Mucosa of rectum (tissue), 2 donors: ENCODE data around the gene KAT8.

Source experiments
- H3K27ac ChIP-seq, 2 donors: one replicate each; pipeline ENCODE4 v1.7.0; 2013; ENCODE audit warnings: inconsistent platforms in 2 of 2, low read depth in 2 of 2, low read length in 2 of 2
- H3K27me3 ChIP-seq, 2 donors: one replicate each; pipeline ENCODE4 v1.7.0; 2013; ENCODE audit warnings: low read length in 2 of 2; ENCODE audit not compliant: control insufficient read depth in 2 of 2, insufficient read depth in 2 of 2
- H3K36me3 ChIP-seq, 2 donors: one replicate each; pipeline ENCODE4 v1.7.0; 2013; ENCODE audit warnings: low read length in 2 of 2; ENCODE audit not compliant: control insufficient read depth in 2 of 2, insufficient read depth in 2 of 2
- H3K4me1 ChIP-seq, 2 donors: one replicate each; pipeline ENCODE4 v1.7.0; 2013; ENCODE audit warnings: low read length in 2 of 2, mild to moderate bottlenecking in 1 of 2; ENCODE audit not compliant: control insufficient read depth in 2 of 2, insufficient read depth in 2 of 2
- H3K4me3 ChIP-seq, 2 donors: one replicate each; pipeline ENCODE4 v1.7.0; 2013; ENCODE audit warnings: low read length in 2 of 2
- H3K9ac ChIP-seq, 2 donors: one replicate each; pipeline ENCODE4 v1.7.0; 2013; ENCODE audit warnings: low read length in 2 of 2, low read depth in 1 of 2, mild to moderate bottlenecking in 1 of 2
- H3K9me3 ChIP-seq, 2 donors: one replicate each; pipeline ENCODE4 v1.7.0; 2013; ENCODE audit warnings: low read length in 2 of 2; ENCODE audit not compliant: control insufficient read depth in 2 of 2
- donor health status: healthy.
- donor health status: Normal muscosa, but diverticular disease.

Gene KAT8

DNA sequence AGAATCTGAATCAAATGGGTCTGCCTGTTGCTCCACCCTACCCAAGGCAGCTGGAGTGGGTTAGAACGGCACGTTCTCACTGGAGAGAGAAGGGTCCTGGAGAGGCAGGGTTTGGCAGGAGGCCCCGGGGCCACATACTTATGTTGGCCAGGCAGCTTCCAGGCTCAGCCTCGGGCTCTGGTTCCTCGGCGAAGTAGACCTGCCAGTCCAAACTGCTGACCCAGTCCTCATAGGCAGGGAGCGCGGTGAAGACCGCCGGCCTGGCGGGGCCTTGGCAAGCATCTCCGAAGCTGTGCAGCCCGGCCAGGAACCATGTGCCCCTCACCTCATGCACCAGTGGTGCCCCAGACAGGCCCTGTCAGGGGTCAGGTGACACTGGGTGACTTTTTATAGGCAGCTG is 33.5 kb upstream of the KAT8 start:
- Histone ChIP-seq H3K27me3 (no peaks in the 10 kb centered on the region), H3K9me3 (no peaks in the 10 kb centered on the region), H3K4me1 (no peaks in the 10 kb centered on the region), H3K9ac (no peak overlapping the region), H3K36me3 (peaks cover 26 to 33% of the 10 kb centered on the region in 2 donors), H3K4me3 (no peak overlapping the region), H3K27ac (no peak overlapping the region)

DNA sequence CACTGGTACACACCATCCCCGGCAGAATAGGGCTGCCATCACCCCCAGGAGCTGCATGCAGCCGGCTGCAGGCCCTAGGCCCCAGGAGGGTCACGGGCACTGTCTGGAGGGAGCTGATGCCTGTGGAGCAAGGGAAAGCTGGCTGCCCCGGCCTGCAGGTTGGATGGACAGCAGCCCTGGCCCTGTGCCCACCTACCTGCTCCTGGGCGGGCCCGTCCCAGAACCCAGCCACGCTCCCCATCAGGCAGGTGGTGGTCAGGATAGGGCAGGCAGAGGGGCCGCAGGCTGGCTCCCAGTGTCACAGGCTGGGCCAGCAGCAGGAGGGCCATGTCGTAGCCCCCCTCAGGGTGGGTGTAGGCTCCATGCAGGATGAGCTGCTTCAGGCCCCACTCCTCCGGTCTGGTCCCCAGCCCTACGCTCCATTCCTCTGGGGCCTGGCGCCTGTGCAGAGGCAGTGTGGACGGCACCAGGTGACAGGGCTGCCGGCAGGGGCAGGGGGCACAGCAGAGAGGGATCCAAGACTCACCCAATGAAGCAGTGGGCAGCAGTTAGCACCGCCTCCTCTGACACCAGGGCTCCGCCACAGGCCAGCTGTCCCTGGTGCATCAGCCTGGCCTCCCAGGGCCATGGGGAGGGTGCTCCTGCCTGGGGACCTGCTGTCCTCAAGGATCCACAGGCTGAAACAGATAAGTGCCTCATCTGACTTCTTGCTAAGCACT is 32.7 kb upstream of the KAT8 start:
- Histone ChIP-seq H3K9me3 (no peaks in the 10 kb centered on the region), H3K4me1 (no peaks in the 10 kb centered on the region), H3K27ac (no peak overlapping the region), H3K4me3 (no peak overlapping the region), H3K36me3 (peaks cover 19 to 25% of the 10 kb centered on the region in 2 donors), H3K27me3 (no peaks in the 10 kb centered on the region), H3K9ac (no peak overlapping the region)

DNA sequence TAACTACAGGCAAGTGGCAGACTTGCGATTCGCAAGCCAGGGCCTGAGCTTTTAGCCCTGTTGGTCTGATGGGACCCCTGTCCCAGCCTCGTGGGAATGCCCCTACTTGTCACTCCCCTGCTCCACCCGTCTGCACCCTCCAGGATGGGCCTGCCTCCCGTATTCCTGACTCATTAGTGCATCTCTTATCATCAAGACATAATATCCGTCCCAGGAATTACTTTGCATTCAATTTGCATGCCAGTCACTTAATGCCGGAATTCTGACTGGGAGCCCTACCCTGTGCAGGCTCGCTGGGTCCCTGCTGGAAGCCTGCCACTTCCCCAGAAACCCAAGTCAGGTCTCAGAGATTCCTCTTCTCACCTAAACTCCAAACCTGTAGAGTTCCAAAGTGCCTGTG is 32.1 kb upstream of the KAT8 start:
- Histone ChIP-seq H3K27me3 (no peaks in the 10 kb centered on the region), H3K27ac (no peak overlapping the region), H3K9me3 (no peaks in the 10 kb centered on the region), H3K9ac (no peak overlapping the region), H3K4me3 (no peak overlapping the region), H3K36me3 (peaks cover 15 to 19% of the 10 kb centered on the region in 2 donors), H3K4me1 (no peaks in the 10 kb centered on the region)

DNA sequence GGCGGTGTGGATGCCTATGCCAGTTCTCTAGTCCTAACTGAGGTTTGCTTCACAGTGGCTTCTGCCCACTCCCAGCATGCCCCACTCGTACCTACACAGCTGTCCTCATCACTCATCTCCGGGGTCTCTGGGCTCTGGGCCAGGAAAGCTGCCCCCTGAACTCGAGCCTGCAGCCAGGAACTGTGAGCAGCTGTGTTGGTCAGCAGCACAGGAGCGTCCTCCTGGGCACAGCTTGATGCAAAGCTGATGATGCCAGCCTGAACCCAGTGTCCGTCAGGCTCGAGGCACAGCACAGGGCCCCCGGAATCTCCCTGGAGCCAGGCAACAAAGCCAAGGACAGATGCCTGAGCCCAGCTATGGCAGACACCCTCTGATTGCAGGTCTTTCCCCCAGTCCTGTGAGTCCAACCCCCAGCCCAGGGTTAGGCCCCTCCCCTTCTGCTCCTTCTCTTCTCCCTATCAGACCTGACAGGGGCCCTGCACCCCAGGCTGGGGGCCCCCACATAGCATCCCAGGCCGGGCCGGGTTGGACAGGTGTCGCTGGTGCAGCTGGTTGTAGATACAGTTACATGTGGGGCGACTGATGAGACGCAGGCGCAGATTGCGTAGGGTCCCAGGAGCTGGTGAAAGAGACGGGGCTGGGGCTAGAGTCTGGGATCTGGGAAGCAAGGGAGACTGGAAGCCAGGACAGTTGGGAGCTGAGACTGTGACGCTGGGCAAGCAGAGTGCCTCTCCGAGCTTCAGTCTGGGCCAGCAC is 31.4 kb upstream of the KAT8 start:
- H3K4me3 ChIP-seq: no peak overlapping the region
- peaks cover 11 to 18% of the 10 kb centered on the region in 2 donors for H3K36me3 ChIP-seq
- no peaks in the 10 kb centered on the region for H3K9me3 ChIP-seq
- no peaks in the 10 kb centered on the region for H3K27me3 ChIP-seq
- H3K4me1 ChIP-seq: no peaks in the 10 kb centered on the region
- H3K27ac ChIP-seq: no peak overlapping the region
- no peak overlapping the region for H3K9ac ChIP-seq

DNA sequence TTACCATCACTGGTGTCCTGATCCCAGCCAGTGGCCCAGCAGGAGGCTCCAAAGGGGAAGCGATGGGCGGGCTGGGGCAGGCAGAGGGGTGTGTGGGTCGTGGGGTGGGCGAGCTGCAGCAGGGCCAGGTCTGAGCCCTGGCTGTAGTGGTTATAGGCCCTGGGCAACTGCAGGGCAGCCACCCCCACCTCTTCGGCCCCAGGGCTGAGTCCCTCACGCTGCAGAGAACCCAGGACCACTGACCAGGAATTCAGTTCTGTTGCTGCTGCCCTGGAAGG is 30.9 kb upstream of the KAT8 start:
- Histone ChIP-seq H3K9me3 (no peaks in the 10 kb centered on the region), H3K27me3 (no peaks in the 10 kb centered on the region), H3K4me1 (no peaks in the 10 kb centered on the region), H3K4me3 (no peak overlapping the region), H3K27ac (no peak overlapping the region), H3K9ac (no peak overlapping the region), H3K36me3 (peaks cover 12 to 17% of the 10 kb centered on the region in 2 donors)

DNA sequence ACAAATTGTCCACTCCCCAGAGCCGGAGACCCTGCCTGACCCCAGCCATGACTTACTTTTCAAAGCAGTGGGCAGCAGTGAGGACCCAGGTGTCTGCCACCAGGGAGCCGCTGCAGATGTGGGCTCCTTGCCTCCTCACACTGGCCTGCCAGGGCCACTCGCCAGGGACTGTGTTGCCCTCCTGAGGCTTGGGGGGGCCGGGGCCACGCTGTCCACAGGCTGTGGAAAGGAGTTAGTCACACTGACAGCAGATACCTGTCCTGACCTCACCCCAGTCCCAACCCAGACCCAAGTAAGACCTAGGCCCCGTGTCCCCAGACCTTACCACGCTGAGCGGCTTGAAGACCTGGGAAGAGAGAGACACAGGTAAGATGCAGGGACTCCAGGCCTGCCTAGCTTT is 30.0 kb upstream of the KAT8 start:
- Histone ChIP-seq H3K9ac (no peak overlapping the region), H3K4me1 (no peaks in the 10 kb centered on the region), H3K36me3 (peaks cover 9 to 17% of the 10 kb centered on the region in 2 donors), H3K27me3 (no peaks in the 10 kb centered on the region), H3K27ac (no peak overlapping the region), H3K4me3 (no peak overlapping the region), H3K9me3 (no peaks in the 10 kb centered on the region)

DNA sequence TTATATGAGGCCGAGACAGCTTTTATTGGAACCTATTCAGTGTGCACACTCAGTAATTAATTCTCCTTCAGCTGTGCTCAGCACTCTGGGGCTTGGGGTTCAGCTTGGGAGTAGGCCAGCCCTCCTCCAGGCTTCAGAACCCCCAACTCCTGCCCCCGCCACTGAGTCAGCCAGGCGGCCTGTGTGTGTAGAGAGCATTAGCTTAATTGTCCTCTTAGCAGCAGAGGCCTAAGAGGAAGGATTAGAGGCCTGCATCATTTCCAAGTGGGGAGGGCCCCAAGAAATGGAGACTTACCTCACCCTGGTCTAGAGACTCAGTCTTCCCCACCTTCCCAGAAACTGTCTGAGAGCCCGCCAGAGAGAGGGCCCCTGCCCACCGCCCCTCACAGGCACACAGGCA is 29.5 kb upstream of the KAT8 start:
- H3K27me3 ChIP-seq: no peaks in the 10 kb centered on the region
- H3K9me3 ChIP-seq: no peaks in the 10 kb centered on the region
- H3K36me3 ChIP-seq: peaks cover 9 to 17% of the 10 kb centered on the region in 2 donors
- H3K4me1 ChIP-seq: no peaks in the 10 kb centered on the region
- no peak overlapping the region for H3K9ac ChIP-seq
- H3K27ac ChIP-seq: no peak overlapping the region
- no peak overlapping the region for H3K4me3 ChIP-seq

DNA sequence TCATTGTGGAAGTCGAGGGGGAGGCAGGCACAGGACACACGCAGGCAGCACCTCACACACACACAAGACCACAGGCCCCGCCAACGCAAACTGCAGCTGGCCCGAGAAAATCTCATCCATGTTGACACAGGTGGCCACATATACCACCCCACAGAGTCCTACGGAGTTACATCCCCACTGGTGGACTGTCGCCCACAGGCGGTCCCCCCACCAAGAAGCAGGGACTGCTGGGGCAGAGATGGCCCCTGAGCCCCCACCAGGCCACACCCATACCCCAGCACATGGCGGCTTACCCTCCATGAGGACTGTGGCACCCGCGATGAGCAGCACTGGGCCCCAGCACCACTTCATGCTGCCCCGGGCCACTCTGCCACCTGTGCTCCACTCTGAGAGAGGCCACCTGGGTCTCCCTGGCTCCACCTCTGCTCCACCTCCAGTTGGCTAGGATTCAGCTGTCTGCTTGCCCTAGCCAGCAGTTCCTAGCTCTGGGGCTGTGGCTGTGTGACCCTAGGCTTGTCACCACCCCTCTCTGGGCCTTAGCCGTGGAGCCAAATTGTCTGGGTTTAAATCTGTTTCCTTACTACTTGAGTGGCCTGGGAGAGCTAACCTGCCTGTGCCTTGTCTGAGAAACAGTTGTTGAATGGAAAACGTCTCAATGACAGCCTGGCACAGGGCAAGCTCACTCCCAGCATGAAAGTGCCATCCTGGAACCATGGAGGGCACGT is 28.8 kb upstream of the KAT8 start, which contains the start of gene PRSS53:
TSS of gene PRSS53 (minus strand) at position 485 of the 725 bp plus-strand sequence. CDS start at position 351, 134 bp downstream.
- Histone ChIP-seq H3K4me1 (peaks cover 4 to 5% of the 10 kb centered on the region in 2 donors), H3K9ac (no peak within 1 kb of the TSS), H3K36me3 (peaks cover 9 to 14% of the 10 kb centered on the region in 2 donors)

DNA sequence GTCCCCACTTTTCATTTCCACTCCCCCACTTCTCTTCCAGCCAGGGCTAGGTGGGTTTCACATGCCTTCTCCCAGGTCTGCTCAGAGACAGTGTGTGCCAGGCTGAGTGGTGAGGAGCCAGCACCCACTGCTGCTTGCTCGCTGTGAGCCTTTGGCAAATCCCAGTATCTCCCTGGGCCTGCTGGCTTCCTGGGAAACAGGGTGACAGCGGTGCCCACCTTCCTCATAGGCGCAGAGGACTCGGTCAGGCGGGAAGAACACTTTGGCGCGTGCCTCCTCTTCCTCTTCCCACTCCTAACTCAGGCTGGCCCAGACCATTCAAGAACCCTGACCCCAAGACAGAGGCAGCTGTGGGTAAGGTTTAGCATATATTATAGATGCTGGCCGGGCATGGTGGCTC is 28.3 kb upstream of the KAT8 start:
- Histone ChIP-seq H3K27me3 (no peaks in the 10 kb centered on the region), H3K4me3 (no peak overlapping the region), H3K36me3 (peaks cover 9 to 14% of the 10 kb centered on the region in 2 donors), H3K27ac (no peak overlapping the region), H3K9ac (no peak overlapping the region), H3K4me1 (peaks cover 8 to 10% of the 10 kb centered on the region in 2 donors), H3K9me3 (no peaks in the 10 kb centered on the region)

More for the DNA sequence above, 28.8 kb upstream of the KAT8 start, which contains the start of gene PRSS53:
- Histone ChIP-seq H3K27me3 (no peaks in the 10 kb centered on the region), H3K9me3 (no peaks in the 10 kb centered on the region), H3K27ac (no peak within 1 kb of the TSS), H3K4me3 (no peak within 1 kb of the TSS)

DNA sequence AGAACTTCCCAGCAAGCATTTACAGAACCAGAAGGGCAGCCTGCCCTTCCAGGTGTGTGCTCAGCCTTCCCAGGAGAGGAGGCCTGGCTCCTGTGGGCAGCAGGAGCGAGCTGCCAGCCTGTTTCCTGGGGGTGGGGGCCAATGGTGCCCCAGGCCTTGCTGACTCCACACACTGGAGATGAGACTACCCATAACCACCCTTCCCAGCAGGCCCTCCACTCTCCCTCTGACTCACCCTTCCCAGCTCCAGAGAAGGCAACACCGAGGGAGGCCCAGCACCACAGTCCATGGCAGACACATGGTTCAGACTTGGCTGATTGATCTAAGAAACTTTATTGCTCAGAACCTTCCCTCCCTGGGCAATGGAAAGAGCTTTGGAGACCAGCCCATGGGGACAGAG is 26.9 kb upstream of the KAT8 start:
- H3K4me1 ChIP-seq: peaks cover 10 to 12% of the 10 kb centered on the region in 2 donors
- H3K36me3 ChIP-seq: peaks cover 9 to 14% of the 10 kb centered on the region in 2 donors
- H3K27ac ChIP-seq: no peak overlapping the region
- peak overlapping the region in 1 of 2 donors; percentile 11 for H3K9ac ChIP-seq
- no peaks in the 10 kb centered on the region for H3K27me3 ChIP-seq
- no peak overlapping the region for H3K4me3 ChIP-seq
- H3K9me3 ChIP-seq: no peaks in the 10 kb centered on the region
